HepG2 (cell line): ENCODE measurements around the gene TNFAIP8L2. TPM values are rescaled to one million over a fixed set of nuclear protein-coding genes. Genes with fewer than 3 reads are reported as not detected.

Source experiments
- ATM ChIP-seq: fragments of 450-650 bp; IDR thresholded peaks from 2 replicates; pipeline ENCODE4 v1.7.1; 2017; ENCODE audit warnings: mild to moderate bottlenecking, borderline replicate concordance
- EP300 ChIP-seq, 3 experiments: sonication (generic) in 1 of 3; formaldehyde crosslinking in 1 of 3; IDR thresholded peaks; 2 replicates each; pipeline versions ENCODE4 v1.5.1 to v1.6.1; 2011 to 2020; ENCODE audit warnings: low read depth in 2 of 3, low read length in 2 of 3, borderline replicate concordance in 1 of 3, improper control_type of control experiment in 1 of 3, mild to moderate bottlenecking in 1 of 3, missing genetic modification reagents in 1 of 3, moderate library complexity in 1 of 3
- ETV5 ChIP-seq: IDR thresholded peaks from 2 replicates; pipeline ENCODE4 v1.6.1; 2018; ENCODE audit warnings: missing biosample characterization, missing genetic modification reagents, inconsistent platforms, borderline replicate concordance
- GFI1 ChIP-seq: sonication (generic); formaldehyde crosslinking; IDR thresholded peaks from 2 replicates; pipeline ENCODE4 v1.5.0; 2020; ENCODE audit warnings: missing genetic modification reagents, mild to moderate bottlenecking, borderline replicate concordance
- HNF1A ChIP-seq, 2 experiments: sonication (generic) in 1 of 2; formaldehyde crosslinking in 1 of 2; IDR thresholded peaks; 2 replicates each; pipeline versions ENCODE4 v1.4.0 to v1.6.1; 2016 to 2020; ENCODE audit warnings: borderline replicate concordance in 1 of 2, low read depth in 1 of 2, mild to moderate bottlenecking in 1 of 2, missing genetic modification reagents in 1 of 2
- HNRNPK ChIP-seq: fragments of 200-400 bp; formaldehyde crosslinking; IDR thresholded peaks from 2 replicates; pipeline ENCODE4 v1.6.1; 2018; ENCODE audit warnings: low read length, low read depth, moderate library complexity, mild to moderate bottlenecking; ENCODE audit not compliant: poor library complexity, severe bottlenecking
- KMT2B ChIP-seq: IDR thresholded peaks from 2 replicates; pipeline ENCODE4 v1.6.1; 2016; ENCODE audit warnings: missing genetic modification reagents, missing compliant biosample characterization
- MAFK ChIP-seq, 2 experiments: IDR thresholded peaks in 1 of 2; conservative IDR thresholded peaks in 1 of 2; 2 replicates each; pipeline ENCODE4 v1.6.1; 2011; ENCODE audit warnings: improper control_type of control experiment in 2 of 2, low read length in 2 of 2
- MED13 ChIP-seq: sonication (generic); formaldehyde crosslinking; IDR thresholded peaks from 2 replicates; pipeline ENCODE4 v1.5.0; 2020; ENCODE audit warnings: missing genetic modification reagents
- MEF2D ChIP-seq: sonication (generic); formaldehyde crosslinking; IDR thresholded peaks from 2 replicates; pipeline ENCODE4 v1.5.1; 2020; ENCODE audit warnings: mild to moderate bottlenecking, missing genetic modification reagents
- NFIB ChIP-seq: sonication (generic); formaldehyde crosslinking; IDR thresholded peaks from 2 replicates; pipeline ENCODE4 v1.9.0; 2021; ENCODE audit warnings: missing genetic modification reagents, mild to moderate bottlenecking, borderline replicate concordance
- PATZ1 ChIP-seq: sonication (generic); formaldehyde crosslinking; IDR thresholded peaks from 2 replicates; pipeline ENCODE4 v1.4.0; 2020; ENCODE audit warnings: missing genetic modification reagents
- POLR2G ChIP-seq: fragments of 200-400 bp; formaldehyde crosslinking; IDR thresholded peaks from 2 replicates; pipeline ENCODE4 v1.6.1; 2018; ENCODE audit warnings: mild to moderate bottlenecking, low read depth, low read length, moderate library complexity
- RCOR2 ChIP-seq: IDR thresholded peaks from 2 replicates; pipeline ENCODE4 v1.6.1; 2016; ENCODE audit warnings: missing biosample characterization, missing genetic modification reagents
- SOX6 ChIP-seq, 2 experiments: fragments of 450-650 bp in 1 of 2; sonication (generic) in 1 of 2; formaldehyde crosslinking in 1 of 2; IDR thresholded peaks; 2 replicates each; pipeline versions ENCODE4 v1.4.0 to v1.6.1; 2017 to 2020; ENCODE audit warnings: antibody characterized with exemption in 1 of 2, mild to moderate bottlenecking in 1 of 2, missing genetic modification reagents in 1 of 2
- ZBTB43 ChIP-seq: sonication (generic); formaldehyde crosslinking; conservative IDR thresholded peaks from 2 replicates; pipeline ENCODE4 v1.4.0; 2020; ENCODE audit warnings: missing genetic modification reagents
- ZNF225 ChIP-seq: sonication (generic); formaldehyde crosslinking; IDR thresholded peaks from 2 replicates; pipeline ENCODE4 v1.4.0; 2020; ENCODE audit warnings: mild to moderate bottlenecking, missing genetic modification reagents
- ZNF253 ChIP-seq: sonication (generic); formaldehyde crosslinking; IDR thresholded peaks from 2 replicates; pipeline ENCODE4 v1.8.0; 2022; ENCODE audit warnings: mild to moderate bottlenecking, missing genetic modification reagents, borderline replicate concordance
- ZNF589 ChIP-seq: sonication (generic); formaldehyde crosslinking; conservative IDR thresholded peaks from 2 replicates; pipeline ENCODE4 v1.8.0; 2022; ENCODE audit warnings: mild to moderate bottlenecking, moderate library complexity, missing genetic modification reagents
- ZNF772 ChIP-seq: sonication (generic); formaldehyde crosslinking; IDR thresholded peaks from 2 replicates; pipeline ENCODE4 v1.5.0; 2020; ENCODE audit warnings: mild to moderate bottlenecking, missing genetic modification reagents
- polyA plus RNA-seq, 8 experiments: library from polyadenylated mRNA; depleted of rRNA in 3 of 8; stranded (reverse) in 7 of 8; unstranded in 1 of 8; fragments of >200 nt; fragmentation: Illumina TruSeq in 4 of 8; extraction: Trizol in 4 of 8; gene quantifications; 2 replicates each; pipeline versions ENCODE4 v1.2.1 to v1.2.3, GENCODE V29; 2011 to 2016; ENCODE audit warnings: low read depth in 4 of 8, missing spikeins in 1 of 8, mixed read lengths in 1 of 8; ENCODE audit not compliant: insufficient read depth in 1 of 8
- total RNA-seq, 5 experiments: library from RNA; depleted of rRNA; stranded (reverse); fragments of >200 nt; fragmentation: Illumina TruSeq; extraction: Trizol; gene quantifications; 2 replicates each; pipeline ENCODE4 v1.2.3, GENCODE V29; 2016; ENCODE audit warnings: low read depth in 1 of 5

The TNFAIP8L2 gene
- total and polyA plus RNA-seq, 2 of the 13 experiments (the other 11 are each of a cell fraction or from before 2014, with no cell fraction given), result not detected

GRCh38 chr1:151189637-151190445 is 33.4 kb downstream of the TNFAIP8L2 start, which contains the start of gene VPS72 (continued):
- TF ChIP-seq SOX6 (IDR thresholded peaks at IDR 0.05) (no peak), SOX6 (CRISPR knock-in tag; IDR thresholded peaks at IDR 0.05) (peak; percentile 68), EP300 (IDR thresholded peaks at IDR 0.05; ENCODE audit: low read depth in 2 of 2, low read length in 2 of 2) (peak in 1 of 2 experiments; percentile 44; a peak in 1 of 4 replicates), EP300 (CRISPR knock-in tag; IDR thresholded peaks at IDR 0.05; ENCODE audit: borderline replicate concordance) (no peak), ZNF225 (CRISPR knock-in tag) (no peak), ZBTB43 (0 out of 2 replicates have a peak, but pooled peaks have one; percentile 53), ATM (no peak), RCOR2 (peak; percentile 39; the same call in 1 of the 2 replicates), MED13 (peak; percentile 78; the same call in 1 of the 2 replicates), ZNF253 (no peak), GFI1 (no peak), NFIB (CRISPR knock-in tag) (no peak), HNRNPK (no peak), ZNF772 (CRISPR knock-in tag) (no peak), PATZ1 (CRISPR knock-in tag) (peak; percentile 82), ETV5 (CRISPR knock-in tag) (peak; percentile 90), POLR2G (peak; percentile 94), ZNF589 (CRISPR knock-in tag) (no peak), HNF1A (IDR thresholded peaks at IDR 0.05; ENCODE audit: low read depth) (peak; percentile 55), HNF1A (CRISPR knock-in tag; IDR thresholded peaks at IDR 0.05; ENCODE audit: borderline replicate concordance) (no peak), KMT2B (CRISPR knock-in tag) (peak; percentile 93), MAFK (conservative IDR thresholded peaks at IDR 0.05 in 1 of 2, IDR thresholded peaks at IDR 0.05 in 1 of 2; ENCODE audit: low read length in 2 of 2) (peak in 1 of 2 experiments; percentile 10; a peak in 1 of 4 replicates), MEF2D (CRISPR knock-in tag) (no peak)
